C4-2B (cell line): ENCODE data around the gene SECTM1.
"Not testable (repeated sequence)": the region's sequence is repeated elsewhere in the genome, so short reads cannot be mapped to it uniquely, and the experiment has no call there.

Experiments
- H3K27ac ChIP-seq: fragments of 450-650 bp; 2 replicates; pipeline ENCODE4 v1.5.1; 2017
- CTCF ChIP-seq: fragments of 450-650 bp; conservative IDR thresholded peaks from 2 replicates; pipeline ENCODE4 v1.5.1; 2017; ENCODE audit warnings: mild to moderate bottlenecking
- ZFX ChIP-seq: fragments of 450-650 bp; IDR thresholded peaks from 2 replicates; pipeline ENCODE4 v1.6.1; 2017

Gene SECTM1

GRCh38 chr17:82333279-82334171 lies at the start of gene SECTM1:
Gene SECTM1 (minus strand): TSS chr17:82333766. CDS start chr17:82327240, 6,526 bp downstream.
- peak within 1 kb of the TSS; percentile 98 for H3K27ac ChIP-seq
- no peak for TF ChIP-seq ZFX
- no peak for TF ChIP-seq CTCF

- no peak overlapping the region for H3K27ac ChIP-seq
- no peak for TF ChIP-seq ZFX
- no peak for TF ChIP-seq CTCF
Observed at GRCh38 chr17:82382933-82383255, 49.3 kb upstream of the SECTM1 start.

GRCh38 chr17:82382220-82382932 lies 48.8 kb upstream of the SECTM1 start:
- H3K27ac ChIP-seq: not testable (repeated sequence)

DNA sequence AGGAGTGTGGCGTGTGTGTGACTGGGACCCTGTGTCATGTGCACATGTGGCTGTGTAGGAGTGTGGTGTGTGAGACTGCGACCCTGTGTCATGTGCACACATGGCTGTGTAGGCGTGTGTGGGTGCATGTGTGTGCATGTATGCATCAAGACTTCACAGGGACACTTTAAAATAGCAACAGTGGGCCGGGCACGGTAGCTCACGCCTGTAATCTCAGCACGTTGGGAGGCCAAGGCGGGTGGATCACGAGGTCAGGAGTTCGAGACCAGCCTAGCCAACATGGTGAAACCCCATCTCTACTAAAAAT lies 48.1 kb upstream of the SECTM1 start:
- not testable (repeated sequence) for H3K27ac ChIP-seq

GRCh38 chr17:82380860-82381702 lies 47.5 kb upstream of the SECTM1 start:
- no peak overlapping the region for H3K27ac ChIP-seq
- TF ChIP-seq ZFX (no peak), CTCF (no peak)

DNA sequence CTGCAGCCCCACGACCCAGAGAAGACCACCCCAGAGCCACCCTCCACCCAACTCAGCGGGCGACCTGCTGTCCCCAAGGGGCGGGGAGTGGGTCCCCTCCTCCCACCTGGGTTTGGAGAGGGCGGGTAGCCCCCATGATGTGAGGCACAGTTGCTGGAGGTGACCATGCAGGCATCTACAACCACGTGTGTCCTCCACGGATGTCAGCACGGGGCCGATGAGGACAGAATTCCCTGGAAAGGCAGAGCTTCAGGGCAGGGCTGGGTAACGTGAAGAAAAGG lies 45.1 kb upstream of the SECTM1 start:
- no peak overlapping the region for H3K27ac ChIP-seq
- TF ChIP-seq CTCF (no peak), ZFX (no peak)

- TF ChIP-seq CTCF (no peak), ZFX (no peak)
- H3K27ac ChIP-seq: no peak overlapping the region
Observed at GRCh38 chr17:82377924-82378740, 44.6 kb upstream of the SECTM1 start.

- not testable (repeated sequence) for H3K27ac ChIP-seq
Observed at GRCh38 chr17:82377294-82377693, 43.7 kb upstream of the SECTM1 start.
